Measurements from ENCODE around the gene SPIRE2.

SPIRE2 gene

GRCh38 chr16:89837014-89837546 lies 8.8 kb downstream of the SPIRE2 start:
- DNase-seq = no peak

- DNase-seq = no peak
Measured at GRCh38 chr16:89841275-89841674, 13.0 kb downstream of the SPIRE2 start.

GRCh38 chr16:89842471-89843408 lies 14.5 kb downstream of the SPIRE2 start:
- peak in 1 of 2 experiments; percentile 5 for DNase-seq

- no peak for DNase-seq
Measured at GRCh38 chr16:89843409-89844350, 15.4 kb downstream of the SPIRE2 start.

- DNase-seq = no peak
Measured at GRCh38 chr16:89844739-89845339, 16.6 kb downstream of the SPIRE2 start.

GRCh38 chr16:89845417-89845816 lies 17.1 kb downstream of the SPIRE2 start:
- DNase-seq = no peak

- peak; percentile 59 to 74 for DNase-seq
Measured at GRCh38 chr16:89847051-89847939, 19.0 kb downstream of the SPIRE2 start.

- DNase-seq = peak in 1 of 2 experiments; percentile 59
Measured at GRCh38 chr16:89847940-89848297, 19.6 kb downstream of the SPIRE2 start.

GRCh38 chr16:89848974-89849373 lies 20.7 kb downstream of the SPIRE2 start:
- DNase-seq = peak in 1 of 2 experiments; percentile 4

GRCh38 chr16:89853306-89853993 lies 25.2 kb downstream of the SPIRE2 start:
- DNase-seq = no peak

- DNase-seq = no peak
Measured at GRCh38 chr16:89855301-89855945, 27.1 kb downstream of the SPIRE2 start.

GRCh38 chr16:89855986-89856385 lies 27.7 kb downstream of the SPIRE2 start:
- no peak for DNase-seq

GRCh38 chr16:89858973-89859614 lies 30.8 kb downstream of the SPIRE2 start:
- DNase-seq = no peak

- DNase-seq = no peak
Measured at GRCh38 chr16:89859615-89860007, 31.3 kb downstream of the SPIRE2 start.

GRCh38 chr16:89860747-89861304 lies 32.6 kb downstream of the SPIRE2 start:
- DNase-seq = peak; percentile 37 to 44

GRCh38 chr16:89861648-89862047 lies 33.4 kb downstream of the SPIRE2 start:
- DNase-seq = no peak

GRCh38 chr16:89862732-89863131 lies 34.5 kb downstream of the SPIRE2 start:
- DNase-seq = no peak

- no peak for DNase-seq
Measured at GRCh38 chr16:89863741-89864526, 35.7 kb downstream of the SPIRE2 start.

- no peak for DNase-seq
Measured at GRCh38 chr16:89864527-89864820, 36.2 kb downstream of the SPIRE2 start.

Measured in NCI-H2081 (cell line).